Stomach smooth muscle (tissue), 2 donors: ENCODE results near the gene PCNX2.

Source experiments
- H3K27ac ChIP-seq: one replicate; pipeline ENCODE4 v1.7.0; 2013; ENCODE audit warnings: mild to moderate bottlenecking, low read length, inconsistent platforms
- H3K27me3 ChIP-seq, 2 donors: one replicate each; pipeline ENCODE4 v1.7.0; 2013; ENCODE audit warnings: low read length in 2 of 2; ENCODE audit not compliant: insufficient read depth in 2 of 2, control insufficient read depth in 1 of 2
- H3K36me3 ChIP-seq, 2 donors: one replicate each; pipeline ENCODE4 v1.7.0; 2013; ENCODE audit warnings: low read length in 2 of 2; ENCODE audit not compliant: control insufficient read depth in 2 of 2, insufficient read depth in 2 of 2
- H3K4me1 ChIP-seq: one replicate; pipeline ENCODE4 v1.7.0; 2013; ENCODE audit warnings: low read length; ENCODE audit not compliant: control insufficient read depth, insufficient read depth
- H3K4me3 ChIP-seq, 2 donors: one replicate each; pipeline ENCODE4 v1.7.0; 2013; ENCODE audit warnings: low read length in 2 of 2
- H3K9ac ChIP-seq, 2 donors: one replicate each; pipeline ENCODE4 v1.7.0; 2013; ENCODE audit warnings: low read length in 2 of 2, mild to moderate bottlenecking in 1 of 2
- H3K9me3 ChIP-seq, 2 donors: one replicate each; pipeline ENCODE4 v1.7.0; 2013; ENCODE audit warnings: low read length in 2 of 2; ENCODE audit not compliant: control insufficient read depth in 2 of 2
- donor health status: healthy.
- donor health status: Pancreatic carcinoma.

PCNX2 gene

GRCh38 chr1:232987046-232987773 is 308.3 kb downstream of the PCNX2 start:
- peaks cover 3% of the 10 kb centered on the region for H3K4me1 ChIP-seq
- H3K4me3 ChIP-seq, result no peak overlapping the region
- H3K27me3 ChIP-seq, result no peaks in the 10 kb centered on the region
- H3K27ac ChIP-seq, result no peak overlapping the region
- no peaks in the 10 kb centered on the region for H3K36me3 ChIP-seq
- no peak overlapping the region for H3K9ac ChIP-seq
- H3K9me3 ChIP-seq, result no peaks in the 10 kb centered on the region

- H3K27me3 ChIP-seq, result no peaks in the 10 kb centered on the region
- H3K36me3 ChIP-seq, result no peaks in the 10 kb centered on the region
- peaks cover 3% of the 10 kb centered on the region for H3K4me1 ChIP-seq
- no peak overlapping the region for H3K4me3 ChIP-seq
- H3K27ac ChIP-seq, result no peak overlapping the region
- H3K9me3 ChIP-seq, result no peaks in the 10 kb centered on the region
- H3K9ac ChIP-seq, result no peak overlapping the region
Observed at GRCh38 chr1:232986527-232986922, 309.0 kb downstream of the PCNX2 start.

- Histone ChIP-seq H3K4me3 (no peak overlapping the region), H3K27me3 (no peaks in the 10 kb centered on the region), H3K4me1 (peaks cover 3% of the 10 kb centered on the region), H3K9ac (no peak overlapping the region), H3K36me3 (peaks cover 0 to 3% of the 10 kb centered on the region in 2 donors), H3K9me3 (no peaks in the 10 kb centered on the region), H3K27ac (no peak overlapping the region)
Observed at GRCh38 chr1:232985882-232986526, 309.5 kb downstream of the PCNX2 start.

DNA sequence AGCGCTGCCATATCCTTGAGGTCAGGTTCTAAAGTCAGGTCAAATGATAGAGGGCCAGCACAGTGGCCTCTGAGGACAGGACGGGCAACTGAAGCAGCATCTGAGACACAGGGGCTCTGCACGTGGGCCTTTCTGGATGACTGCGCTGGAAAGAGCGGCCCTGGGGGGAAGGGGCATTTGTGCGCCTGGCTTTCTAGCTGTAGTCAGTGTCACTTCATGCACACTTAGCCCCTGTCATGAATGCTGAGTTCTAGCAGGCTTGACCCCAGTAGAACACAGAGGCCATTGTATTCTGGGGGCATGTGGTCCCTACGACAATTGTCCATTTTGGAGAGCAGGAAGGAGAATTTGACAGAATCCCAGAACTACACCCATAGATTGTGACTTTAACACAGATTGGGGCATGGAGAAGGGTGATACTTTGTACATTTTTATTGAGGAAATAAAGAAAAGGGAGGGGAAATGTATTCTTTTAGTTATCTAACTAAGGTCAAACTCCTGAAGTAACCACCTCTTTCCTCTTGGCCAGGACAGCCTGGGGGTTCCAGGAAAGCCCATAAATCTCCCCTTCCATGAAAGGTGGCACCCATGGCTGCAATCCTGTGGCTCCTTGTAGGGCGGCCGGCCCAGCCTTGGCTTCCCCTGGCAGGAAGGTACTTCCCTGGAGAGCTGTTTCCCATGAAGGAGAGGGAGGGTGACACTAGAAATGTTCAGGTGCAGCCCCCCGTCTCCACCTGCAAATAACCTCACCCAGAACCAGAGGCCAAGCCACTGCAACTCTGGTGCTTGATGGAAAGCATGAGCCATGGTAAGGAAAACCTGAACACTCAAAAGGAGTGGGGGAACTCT is 310.7 kb downstream of the PCNX2 start:
- no peak overlapping the region for H3K9ac ChIP-seq

GRCh38 chr1:232983817-232984567 is 311.5 kb downstream of the PCNX2 start:
- Histone ChIP-seq H3K9ac (no peak overlapping the region), H3K27me3 (no peaks in the 10 kb centered on the region), H3K4me3 (no peak overlapping the region), H3K9me3 (no peaks in the 10 kb centered on the region), H3K27ac (no peak overlapping the region), H3K4me1 (peaks cover 3% of the 10 kb centered on the region), H3K36me3 (peaks cover 3 to 5% of the 10 kb centered on the region in 2 donors)

More for the DNA sequence above, 310.7 kb downstream of the PCNX2 start:
- H3K27ac ChIP-seq, result no peak overlapping the region
- no peaks in the 10 kb centered on the region for H3K27me3 ChIP-seq
- H3K4me3 ChIP-seq, result no peak overlapping the region
- peaks cover 3 to 5% of the 10 kb centered on the region in 2 donors for H3K36me3 ChIP-seq
- H3K9me3 ChIP-seq, result no peaks in the 10 kb centered on the region
- H3K4me1 ChIP-seq, result peaks cover 3% of the 10 kb centered on the region

- Histone ChIP-seq H3K36me3 (peaks cover 5% of the 10 kb centered on the region in 2 donors), H3K27me3 (no peaks in the 10 kb centered on the region), H3K4me3 (no peak overlapping the region), H3K9ac (no peak overlapping the region), H3K4me1 (peaks cover 3% of the 10 kb centered on the region), H3K27ac (no peak overlapping the region), H3K9me3 (no peaks in the 10 kb centered on the region)
Observed at GRCh38 chr1:232983375-232983774, 312.1 kb downstream of the PCNX2 start.

- Histone ChIP-seq H3K36me3 (peaks cover 12% of the 10 kb centered on the region in 2 donors), H3K4me1 (peaks cover 3% of the 10 kb centered on the region), H3K27ac (no peak overlapping the region), H3K4me3 (no peak overlapping the region), H3K27me3 (no peaks in the 10 kb centered on the region), H3K9ac (no peak overlapping the region), H3K9me3 (no peaks in the 10 kb centered on the region)
Observed at GRCh38 chr1:232982238-232982944, 313.1 kb downstream of the PCNX2 start.

- Histone ChIP-seq H3K4me3 (no peak overlapping the region), H3K27ac (no peak overlapping the region), H3K27me3 (no peaks in the 10 kb centered on the region), H3K9ac (no peak overlapping the region), H3K9me3 (no peaks in the 10 kb centered on the region), H3K4me1 (peaks cover 3% of the 10 kb centered on the region), H3K36me3 (peaks cover 16 to 21% of the 10 kb centered on the region in 2 donors)
Observed at GRCh38 chr1:232980986-232981560, 314.5 kb downstream of the PCNX2 start.

DNA sequence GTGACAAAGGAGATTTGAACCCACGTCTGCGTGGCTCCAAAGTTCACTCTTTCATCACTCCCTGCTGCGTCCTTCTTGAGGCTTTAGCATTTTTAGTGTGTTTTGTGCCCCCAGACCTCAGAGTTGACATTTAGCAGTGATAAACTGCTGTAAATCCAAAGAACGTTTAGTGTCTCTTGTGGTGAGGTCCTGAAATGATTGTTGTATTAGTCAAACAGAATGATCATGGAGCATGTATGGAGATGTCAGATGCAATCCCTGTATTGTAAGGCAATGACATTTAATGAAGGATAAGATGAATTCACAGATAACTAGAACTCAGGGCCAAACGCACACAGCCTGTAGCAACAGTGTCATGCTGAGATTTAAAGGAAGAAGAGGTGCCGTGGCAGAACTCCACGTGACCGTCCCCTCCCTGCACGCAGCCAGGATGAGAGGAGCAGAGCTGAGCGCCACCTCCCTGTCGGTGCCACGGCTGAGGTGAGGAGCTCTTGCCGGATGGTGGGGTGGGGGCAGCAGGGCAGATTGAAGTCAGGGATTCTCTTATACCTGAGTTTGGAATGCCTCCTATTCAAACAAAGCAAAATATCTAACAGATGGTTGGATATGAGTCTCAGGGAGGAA is 315.1 kb downstream of the PCNX2 start:
- Histone ChIP-seq H3K9me3 (no peaks in the 10 kb centered on the region), H3K36me3 (peaks cover 16 to 21% of the 10 kb centered on the region in 2 donors), H3K9ac (no peak overlapping the region), H3K4me1 (peaks cover 3% of the 10 kb centered on the region), H3K4me3 (no peak overlapping the region), H3K27me3 (no peaks in the 10 kb centered on the region), H3K27ac (no peak overlapping the region)
